Measurements from ENCODE around the gene NPVF. TPM values are rescaled to one million over a fixed set of nuclear protein-coding genes. Genes with fewer than 3 reads are reported as not detected.

NPVF gene
- total RNA-seq, 4 donors from 2014 or later: not detected

- no peak for DNase-seq (ENCODE audit: low spot score in 2 of 2)
- Histone ChIP-seq H3K9me3 (no peaks in the 10 kb centered on the region), H3K4me3 (no peak overlapping the region), H3K27me3 (no peaks in the 10 kb centered on the region), H3K27ac (no peak overlapping the region), H3K36me3 (no peaks in the 10 kb centered on the region), H3K4me1 (no peaks in the 10 kb centered on the region)
- 68% methylated on average over 5 of the region's 5 CpGs for WGBS
- TF ChIP-seq CTCF (IDR thresholded peaks at IDR 0.05) (no peak), POLR2AphosphoS5 (IDR thresholded peaks at IDR 0.05) (no peak), POLR2A (IDR thresholded peaks at IDR 0.05) (no peak), EP300 (IDR thresholded peaks at IDR 0.05) (no peak)
These were observed 32.0 kb downstream of the NPVF start for GRCh38 chr7:25196132-25196896.

GRCh38 chr7:25194036-25194435 is 34.2 kb downstream of the NPVF start:
- no peaks in the 10 kb centered on the region for H3K27me3 ChIP-seq
- no peak overlapping the region for H3K27ac ChIP-seq
- no peak overlapping the region for H3K4me3 ChIP-seq
- no peaks in the 10 kb centered on the region for H3K9me3 ChIP-seq
- H3K36me3 ChIP-seq: no peaks in the 10 kb centered on the region
- 94% methylated on average over 2 of the region's 2 CpGs for WGBS
- DNase-seq (ENCODE audit: low spot score in 2 of 2): no peak
- TF ChIP-seq POLR2A (IDR thresholded peaks at IDR 0.05) (no peak), POLR2AphosphoS5 (IDR thresholded peaks at IDR 0.05) (no peak), EP300 (IDR thresholded peaks at IDR 0.05) (no peak), CTCF (IDR thresholded peaks at IDR 0.05) (no peak)
- no peaks in the 10 kb centered on the region for H3K4me1 ChIP-seq

GRCh38 chr7:25192043-25192442 is 36.2 kb downstream of the NPVF start:
- no peaks in the 10 kb centered on the region for H3K4me1 ChIP-seq
- no peak for DNase-seq (ENCODE audit: low spot score in 2 of 2)
- no peak overlapping the region for H3K27ac ChIP-seq
- H3K27me3 ChIP-seq: no peaks in the 10 kb centered on the region
- WGBS: 68% methylated on average over 3 of the region's 3 CpGs
- H3K36me3 ChIP-seq: no peaks in the 10 kb centered on the region
- no peaks in the 10 kb centered on the region for H3K9me3 ChIP-seq
- H3K4me3 ChIP-seq: no peak overlapping the region
- TF ChIP-seq POLR2AphosphoS5 (IDR thresholded peaks at IDR 0.05) (no peak), EP300 (IDR thresholded peaks at IDR 0.05) (no peak), POLR2A (IDR thresholded peaks at IDR 0.05) (no peak), CTCF (IDR thresholded peaks at IDR 0.05) (no peak)

GRCh38 chr7:25189197-25189596 is 39.1 kb downstream of the NPVF start:
- Histone ChIP-seq H3K4me1 (no peaks in the 10 kb centered on the region), H3K27ac (no peak overlapping the region), H3K9me3 (no peaks in the 10 kb centered on the region), H3K27me3 (no peaks in the 10 kb centered on the region), H3K4me3 (no peak overlapping the region), H3K36me3 (no peaks in the 10 kb centered on the region)
- DNase-seq (ENCODE audit: low spot score in 2 of 2): no peak
- 91% methylated on average over 6 of the region's 6 CpGs for WGBS
- TF ChIP-seq CTCF (IDR thresholded peaks at IDR 0.05): no peak
- TF ChIP-seq POLR2A (IDR thresholded peaks at IDR 0.05): no peak
- TF ChIP-seq EP300 (IDR thresholded peaks at IDR 0.05): no peak

- Histone ChIP-seq H3K4me1 (no peaks in the 10 kb centered on the region), H3K27me3 (no peaks in the 10 kb centered on the region), H3K36me3 (no peaks in the 10 kb centered on the region), H3K27ac (no peak overlapping the region), H3K9me3 (no peaks in the 10 kb centered on the region), H3K4me3 (no peak overlapping the region)
- TF ChIP-seq EP300 (IDR thresholded peaks at IDR 0.05) (no peak), POLR2AphosphoS5 (IDR thresholded peaks at IDR 0.05) (no peak), POLR2A (IDR thresholded peaks at IDR 0.05) (no peak), CTCF (IDR thresholded peaks at IDR 0.05) (no peak)
- DNase-seq (ENCODE audit: low spot score in 2 of 2): no peak
- WGBS: 92% methylated on average over 3 of the region's 8 CpGs
These were observed 40.4 kb downstream of the NPVF start for GRCh38 chr7:25187932-25188331.

Measured in suprapubic skin (tissue), 4 donors.